Activated CD4-positive, alpha-beta T cell treated with anti-CD3 and anti-CD28 coated beads for 24 hours (primary cell): Measurements from ENCODE around the gene OR2M2.

ENCODE experiments used
- DNase-seq, 2 donors: peaks; one replicate each; pipeline ENCODE4 v3.0.0-alpha.2; 2020; ENCODE audit warnings: low read depth in 2 of 2

Gene OR2M2, protein sequence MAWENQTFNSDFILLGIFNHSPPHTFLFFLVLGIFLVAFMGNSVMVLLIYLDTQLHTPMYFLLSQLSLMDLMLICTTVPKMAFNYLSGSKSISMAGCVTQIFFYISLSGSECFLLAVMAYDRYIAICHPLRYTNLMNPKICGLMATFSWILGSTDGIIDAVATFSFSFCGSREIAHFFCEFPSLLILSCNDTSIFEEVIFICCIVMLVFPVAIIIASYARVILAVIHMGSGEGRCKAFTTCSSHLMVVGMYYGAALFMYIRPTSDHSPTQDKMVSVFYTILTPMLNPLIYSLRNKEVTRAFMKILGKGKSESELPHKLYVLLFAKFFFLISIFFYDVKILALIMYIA

DNA sequence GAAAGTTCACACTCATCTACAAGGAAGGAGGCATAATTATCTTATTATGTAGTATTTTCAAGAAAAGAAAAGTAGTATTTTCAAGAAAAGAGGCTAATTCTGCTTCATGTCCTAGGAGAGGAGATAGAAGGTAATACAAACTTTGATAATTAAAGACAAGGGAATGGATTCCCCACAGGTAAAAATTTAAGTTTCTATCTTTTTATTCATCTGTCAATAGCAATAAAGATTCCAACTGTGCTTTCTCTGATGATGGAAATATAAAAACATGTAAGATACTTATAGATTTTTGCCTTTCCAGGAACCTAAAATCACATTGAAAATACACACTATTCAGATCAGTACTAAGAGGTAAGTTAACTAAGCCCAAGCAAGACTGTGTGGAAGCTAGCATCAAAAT is at the start of gene OR2M2:
Gene OR2M2 (plus strand): TSS at position 301 of the 400 bp plus-strand sequence. CDS start 5,165 bp downstream, outside the sequence.
- no peak for DNase-seq

DNA sequence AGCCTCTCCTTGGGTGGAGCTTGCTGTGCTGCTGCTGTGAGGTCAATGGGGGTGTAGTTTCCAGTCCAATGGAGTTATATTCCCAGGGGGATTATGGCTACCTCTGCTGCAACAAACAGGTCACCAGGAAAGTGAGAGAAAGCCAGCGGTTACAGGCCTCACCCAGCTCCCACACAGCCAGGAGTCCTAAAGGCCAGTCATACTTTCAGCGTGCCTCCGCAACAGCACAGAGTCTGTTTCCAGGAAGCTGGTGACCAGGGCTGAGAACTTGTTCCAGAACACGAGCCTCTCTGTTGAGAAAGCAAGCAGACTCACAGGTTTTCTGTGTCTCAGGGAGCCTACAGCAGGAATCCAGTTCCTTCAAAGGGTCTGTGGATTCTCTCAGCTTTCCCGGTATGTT is 47.0 kb upstream of the OR2M2 start:
- DNase-seq, result no peak

- DNase-seq, result no peak
Observed at GRCh38 chr1:248136811-248137210, 37.8 kb upstream of the OR2M2 start.

GRCh38 chr1:248140846-248141245 is 33.8 kb upstream of the OR2M2 start:
- no peak for DNase-seq

DNA sequence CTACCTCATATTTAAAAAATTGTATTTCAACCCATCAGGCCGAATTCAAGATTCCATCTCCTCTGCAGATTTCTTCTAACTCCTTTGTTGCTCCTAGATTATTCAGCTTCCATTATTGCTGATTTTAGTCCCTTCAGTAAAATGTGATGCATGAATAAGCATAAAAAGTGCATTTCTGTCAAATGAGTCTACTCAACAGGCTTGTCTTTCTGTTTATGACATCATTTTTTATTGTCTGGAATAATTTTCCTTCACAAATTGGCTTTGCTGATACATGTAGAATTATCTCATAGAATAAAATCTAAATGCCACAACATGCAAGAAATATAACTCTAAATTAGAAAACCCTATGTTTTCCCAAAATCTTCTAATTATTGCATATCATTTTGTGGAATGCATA is 31.3 kb upstream of the OR2M2 start:
- no peak for DNase-seq

DNA sequence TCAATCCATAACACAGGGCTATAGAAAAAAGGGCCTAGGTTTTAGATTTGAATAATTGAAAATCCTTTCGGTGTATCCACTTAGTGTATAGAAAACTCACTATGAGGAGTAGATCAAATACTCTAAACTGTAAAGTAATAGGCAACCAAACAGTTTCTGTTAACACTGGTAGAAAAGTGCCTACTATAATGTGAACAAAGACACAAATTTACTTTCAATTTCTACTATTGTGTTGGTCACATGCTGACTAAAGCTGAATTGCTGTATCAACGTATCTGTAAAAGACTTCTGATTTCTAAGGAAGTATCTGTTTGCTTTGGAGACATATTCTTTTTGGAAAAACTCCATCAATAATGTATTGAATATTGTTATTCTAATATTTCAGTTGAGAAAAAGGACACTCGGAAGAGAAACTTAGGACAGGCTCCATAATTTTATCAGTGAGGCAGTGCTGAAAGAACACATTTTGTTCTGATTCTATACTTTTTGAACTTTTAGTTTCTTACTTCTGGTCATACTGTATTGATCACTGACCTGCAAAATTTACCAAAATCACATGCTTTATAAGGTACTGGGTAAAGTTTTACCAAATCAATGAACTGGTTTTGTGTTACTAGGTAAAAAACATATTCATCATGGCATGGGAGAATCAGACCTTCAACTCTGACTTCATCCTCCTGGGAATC is 30.0 kb upstream of the OR2M2 start, which contains the start of gene OR2M5:
Gene OR2M5 (plus strand): TSS at position 636 of the 686 bp plus-strand sequence. CDS start 0 bp downstream, at position 636.
- DNase-seq, result no peak

GRCh38 chr1:248152056-248152827 is 22.4 kb upstream of the OR2M2 start:
- DNase-seq, result no peak

DNA sequence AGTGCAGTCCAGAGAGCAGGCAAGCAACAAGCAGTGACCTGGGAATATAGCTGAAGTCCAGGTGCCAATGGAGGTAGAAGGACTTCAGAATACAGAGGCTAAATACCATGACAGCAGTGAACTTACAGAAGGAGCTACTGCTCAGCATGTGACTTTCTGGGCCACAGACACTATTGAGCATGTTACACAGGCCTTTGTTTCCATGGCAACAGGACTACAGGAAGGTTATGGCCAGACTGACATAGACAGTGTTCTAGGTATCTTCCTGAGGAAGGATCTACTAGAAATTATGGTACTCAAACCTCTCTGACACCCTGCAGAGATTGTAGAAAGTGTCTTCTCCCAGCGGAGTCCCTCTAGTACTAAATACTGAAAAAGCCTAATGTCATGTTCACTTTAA is 18.7 kb upstream of the OR2M2 start:
- DNase-seq, result no peak

DNA sequence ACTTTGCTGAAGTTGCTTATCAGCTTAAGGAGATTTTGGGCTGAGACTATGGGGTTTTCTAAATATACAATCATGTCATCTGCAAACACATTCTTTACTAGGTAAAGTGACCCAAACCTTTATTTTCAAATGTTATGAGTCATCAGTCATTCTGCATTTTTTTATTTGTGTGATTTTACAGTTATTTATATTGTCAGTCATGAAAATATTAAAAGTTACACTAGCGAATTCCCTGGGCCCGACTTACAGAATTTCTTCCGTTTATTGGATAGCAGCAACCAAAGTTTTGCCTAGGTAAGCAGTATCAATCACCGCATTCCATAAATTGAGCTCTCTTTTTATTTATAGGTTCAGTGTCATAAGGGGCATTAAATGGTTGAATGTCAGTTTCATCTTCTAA is 15.9 kb upstream of the OR2M2 start:
- DNase-seq, result no peak

- no peak for DNase-seq
Observed at GRCh38 chr1:248164031-248164430, 10.6 kb upstream of the OR2M2 start.

DNA sequence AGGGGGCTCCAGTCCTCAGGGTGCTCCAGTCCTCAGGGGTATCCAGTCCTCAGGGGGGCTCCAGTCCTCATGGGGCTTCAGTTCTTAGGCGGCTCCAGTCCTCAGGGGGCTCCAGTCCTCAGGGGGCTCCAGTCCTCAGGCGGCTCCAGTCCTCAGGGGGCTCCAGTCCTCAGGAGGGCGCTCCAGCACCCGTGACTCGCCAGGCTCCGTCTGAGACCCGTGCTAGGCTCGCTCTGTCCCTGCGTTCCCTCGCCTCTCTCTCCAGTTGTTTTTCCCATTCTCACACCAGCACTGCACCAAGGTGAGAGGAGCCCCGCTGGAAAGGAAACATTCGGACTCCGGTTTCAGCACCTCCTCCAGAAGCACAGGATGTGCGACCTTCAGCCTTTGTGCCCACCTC is 9.4 kb upstream of the OR2M2 start:
- DNase-seq, result no peak

DNA sequence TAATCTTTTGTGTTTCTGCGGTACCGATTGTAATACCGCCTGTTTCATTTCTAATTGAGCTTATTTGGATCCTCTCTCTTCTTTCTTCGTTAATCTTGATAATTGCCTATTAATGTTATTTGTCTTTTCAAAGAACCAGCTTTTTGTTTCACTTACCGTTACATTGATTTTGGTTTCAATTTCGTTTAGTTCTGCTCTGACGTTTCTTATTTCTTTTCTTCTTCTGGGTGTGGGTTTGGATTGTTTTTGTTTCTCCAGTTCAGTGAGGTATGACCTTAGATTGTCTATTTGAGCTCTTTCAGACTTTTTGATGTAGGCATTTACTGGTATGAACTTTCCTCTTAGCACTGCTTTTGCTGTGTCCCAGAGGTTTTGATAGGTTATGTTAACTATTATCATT is 9.4 kb downstream of the OR2M2 start:
- DNase-seq, result no peak

GRCh38 chr1:248187363-248187762 is 12.7 kb downstream of the OR2M2 start:
- DNase-seq, result no peak

DNA sequence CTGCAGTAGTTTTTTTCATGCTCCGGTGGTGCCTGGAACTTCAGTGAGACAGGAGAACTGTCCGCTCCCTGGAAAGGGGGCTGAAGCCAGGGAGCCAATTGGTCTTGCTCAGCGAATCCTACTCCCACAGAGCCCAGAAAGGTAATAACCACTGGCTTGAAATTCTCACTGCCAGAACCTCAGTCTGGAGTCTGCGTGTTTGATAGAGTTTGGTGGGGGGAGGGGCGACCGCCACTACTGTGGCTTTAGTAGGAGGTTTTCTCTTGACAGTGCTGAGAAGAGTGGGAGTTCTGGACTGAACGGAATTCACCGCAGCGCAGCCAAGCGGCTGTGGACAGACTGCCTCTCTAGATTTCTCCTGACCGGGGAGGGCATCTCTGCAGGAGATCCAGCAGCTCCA is 14.4 kb downstream of the OR2M2 start:
- no peak for DNase-seq

- no peak for DNase-seq
Observed at GRCh38 chr1:248194117-248194516, 19.5 kb downstream of the OR2M2 start.

GRCh38 chr1:248196965-248197364 is 22.3 kb downstream of the OR2M2 start, which contains the start of gene OR2M3:
Gene OR2M3 (plus strand): TSS chr1:248197265. CDS start chr1:248203068, 5,803 bp downstream.
- no peak for DNase-seq

- no peak for DNase-seq
Observed at GRCh38 chr1:248215880-248216279, 41.3 kb downstream of the OR2M2 start.

- DNase-seq, result no peak
Observed at GRCh38 chr1:248225537-248225936, 50.9 kb downstream of the OR2M2 start.

- DNase-seq, result no peak
Observed at GRCh38 chr1:248229360-248229908, 54.8 kb downstream of the OR2M2 start.
